Measurements from ENCODE around the gene ASB1.

Gene ASB1

DNA sequence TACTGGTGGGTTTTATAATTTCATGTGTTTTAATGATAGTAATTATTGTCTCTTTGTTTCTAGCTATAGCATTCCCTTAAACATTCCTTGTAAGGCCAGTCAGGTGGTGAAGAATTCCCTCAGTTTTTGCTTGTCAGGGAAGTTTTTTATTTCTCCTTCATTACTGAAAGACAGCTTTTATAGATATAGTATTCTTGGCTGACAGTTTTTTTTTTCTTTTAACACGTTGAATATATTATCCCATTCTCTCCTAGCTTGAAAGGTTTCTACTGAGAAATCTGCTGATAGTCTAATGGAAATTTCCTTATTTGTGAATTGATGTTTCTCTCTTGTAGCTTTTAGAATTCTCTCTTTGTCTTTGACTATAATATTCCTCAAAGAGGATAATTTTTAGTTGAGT is 46.8 kb downstream of the ASB1 start:
- no peak for DNase-seq

DNA sequence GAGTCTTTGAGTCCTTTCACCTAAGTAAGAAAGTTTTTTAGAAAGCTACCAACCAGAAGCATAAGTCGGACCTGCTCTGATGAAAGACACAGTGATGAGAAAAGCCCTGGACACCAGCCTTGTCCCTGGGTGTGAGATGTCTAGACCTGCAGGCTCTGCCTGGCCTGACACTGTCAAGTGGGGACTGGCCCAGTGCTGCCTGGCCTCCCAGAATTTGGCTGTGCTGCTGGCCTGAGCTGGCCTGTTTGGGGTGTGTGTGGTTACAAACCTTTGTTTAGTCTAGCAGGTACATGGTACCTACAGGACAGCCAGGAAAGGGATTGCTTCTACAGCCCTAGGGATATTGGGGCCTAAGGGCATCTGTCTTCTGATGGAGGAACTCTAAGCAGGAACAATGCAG is 48.3 kb downstream of the ASB1 start:
- DNase-seq, result no peak

DNA sequence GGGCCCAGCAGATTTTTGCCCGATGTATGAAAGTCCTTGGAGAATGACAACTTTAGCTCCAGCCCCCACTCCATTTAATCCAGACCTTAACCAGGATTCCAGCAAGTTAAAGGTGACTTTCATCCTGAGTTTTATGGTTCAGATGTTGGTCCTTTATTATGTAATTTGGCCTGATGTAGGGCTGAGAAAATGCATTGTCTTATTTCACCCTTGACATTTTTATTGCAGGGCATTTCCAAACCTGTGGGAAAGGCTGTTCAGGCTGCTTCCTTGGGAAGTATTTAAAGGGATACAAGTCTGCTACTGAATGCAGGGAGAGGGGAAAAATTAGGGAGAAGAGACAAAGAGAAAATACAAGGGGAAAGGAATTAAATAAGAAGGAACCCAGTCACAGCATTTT is 48.8 kb downstream of the ASB1 start:
- DNase-seq, result no peak

GRCh38 chr2:238476258-238476657 is 49.5 kb downstream of the ASB1 start:
- DNase-seq, result no peak

- DNase-seq, result no peak
Observed at GRCh38 chr2:238478216-238478615, 51.5 kb downstream of the ASB1 start.

GRCh38 chr2:238479847-238480246 is 53.1 kb downstream of the ASB1 start:
- no peak for DNase-seq

DNA sequence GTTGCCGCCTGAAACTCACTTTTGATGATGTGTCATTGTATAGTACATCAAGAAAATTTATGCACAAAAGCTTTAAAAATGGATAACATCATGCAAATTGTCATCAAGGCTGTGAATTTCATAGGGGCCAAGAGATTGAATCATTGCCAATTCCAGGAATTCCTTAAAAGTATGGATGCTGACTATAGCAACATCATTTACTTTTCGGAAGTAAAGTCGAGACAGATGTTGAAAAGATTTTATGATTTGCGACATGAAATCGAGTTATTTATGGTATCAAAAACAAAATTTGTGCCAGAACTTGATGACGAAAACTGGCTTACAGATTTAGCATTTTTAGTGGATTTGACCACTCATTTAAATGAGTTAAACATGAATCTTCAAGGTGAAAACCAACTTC is 56.3 kb downstream of the ASB1 start:
- DNase-seq, result no peak

- DNase-seq, result no peak
Observed at GRCh38 chr2:238483656-238484055, 56.9 kb downstream of the ASB1 start.

DNA sequence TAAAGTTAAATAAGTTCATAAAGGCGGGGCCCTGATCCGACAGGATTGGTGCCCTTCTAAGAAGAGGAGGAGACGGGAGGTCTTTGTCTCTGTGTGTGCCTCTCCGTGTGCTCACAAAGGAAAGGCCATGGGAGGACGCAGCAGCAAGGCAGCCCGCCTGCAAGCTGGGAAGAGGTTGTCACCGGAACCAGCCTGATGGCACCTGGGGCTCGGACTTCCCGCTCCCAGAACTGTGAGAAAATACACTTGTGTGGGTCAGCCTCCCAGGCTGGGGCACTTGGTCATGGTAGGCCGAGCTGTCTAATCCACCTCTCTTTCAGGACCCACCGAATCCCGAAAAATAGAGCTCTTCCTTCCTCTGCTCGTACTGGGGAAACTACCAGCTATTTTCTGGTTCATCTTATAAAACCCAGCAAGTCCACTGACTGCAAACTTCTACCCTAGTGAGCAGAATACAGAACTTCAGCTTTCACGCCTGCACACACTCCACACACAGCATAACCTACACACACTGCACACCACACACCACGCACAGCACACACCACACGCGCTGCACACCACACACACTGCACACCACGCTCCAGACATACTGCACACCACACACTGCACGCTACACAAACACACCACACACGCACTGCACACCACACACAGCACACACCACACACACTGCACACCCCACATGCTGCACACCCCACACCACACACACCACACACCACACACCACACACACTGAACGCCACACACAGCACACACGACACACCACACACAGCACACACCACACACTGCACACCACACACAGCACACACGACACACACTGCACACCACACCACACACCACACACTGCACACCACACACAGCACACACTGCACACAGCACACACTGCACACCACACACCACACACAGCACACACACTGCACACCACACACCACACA is 58.1 kb downstream of the ASB1 start:
- DNase-seq, result no peak

GRCh38 chr2:238486123-238486848 is 59.6 kb downstream of the ASB1 start:
- no peak for DNase-seq

GRCh38 chr2:238487134-238487533 is 60.4 kb downstream of the ASB1 start:
- DNase-seq, result no peak

- DNase-seq, result no peak
Observed at GRCh38 chr2:238487652-238488346, 61.1 kb downstream of the ASB1 start.

DNA sequence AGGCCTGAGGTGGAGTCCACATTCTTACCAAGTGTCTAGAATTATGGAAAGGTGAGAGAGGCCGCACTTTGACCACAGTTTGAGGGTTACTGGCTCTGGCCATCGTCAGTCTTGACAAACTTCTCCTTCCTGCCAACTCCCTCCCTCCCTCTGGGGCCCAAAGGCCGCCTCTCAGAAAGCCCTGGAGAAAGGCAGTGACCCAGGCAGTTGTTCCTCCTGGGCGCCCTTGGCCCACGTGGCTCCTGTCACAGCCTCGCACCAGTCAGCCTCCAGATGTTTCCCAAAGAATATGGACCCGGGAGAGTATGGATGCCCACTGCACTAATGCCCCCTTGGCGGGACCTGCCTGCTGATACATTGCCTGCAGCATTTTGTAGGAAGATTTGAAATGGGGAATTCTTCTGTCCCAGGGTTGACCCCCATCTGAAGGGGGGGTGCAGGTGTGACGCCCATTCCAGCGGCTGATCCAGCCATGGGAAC is 61.7 kb downstream of the ASB1 start:
- DNase-seq, result no peak

DNA sequence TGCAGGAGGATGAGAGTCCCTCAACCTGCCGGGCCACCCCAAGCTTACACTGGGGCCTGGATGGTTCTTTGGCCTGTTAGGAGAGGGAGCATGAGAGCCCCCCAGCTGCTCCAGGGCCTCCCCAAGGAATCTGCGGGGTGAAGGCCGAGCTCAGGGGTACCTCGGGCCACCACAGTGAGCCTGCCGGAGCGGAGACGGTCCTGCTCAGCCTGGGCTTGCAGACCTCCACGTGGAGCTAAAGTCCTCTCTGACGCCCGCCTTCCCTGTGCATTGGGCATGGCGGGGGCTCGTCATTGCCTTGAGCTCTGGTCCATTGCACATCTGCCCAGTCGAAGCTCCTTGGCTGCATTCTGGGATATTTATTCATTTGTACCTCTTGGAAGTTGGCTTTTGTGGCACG is 62.7 kb downstream of the ASB1 start:
- DNase-seq, result no peak

GRCh38 chr2:238489896-238490295 is 63.2 kb downstream of the ASB1 start:
- no peak for DNase-seq

GRCh38 chr2:238492840-238493239 is 66.1 kb downstream of the ASB1 start:
- DNase-seq, result no peak

DNA sequence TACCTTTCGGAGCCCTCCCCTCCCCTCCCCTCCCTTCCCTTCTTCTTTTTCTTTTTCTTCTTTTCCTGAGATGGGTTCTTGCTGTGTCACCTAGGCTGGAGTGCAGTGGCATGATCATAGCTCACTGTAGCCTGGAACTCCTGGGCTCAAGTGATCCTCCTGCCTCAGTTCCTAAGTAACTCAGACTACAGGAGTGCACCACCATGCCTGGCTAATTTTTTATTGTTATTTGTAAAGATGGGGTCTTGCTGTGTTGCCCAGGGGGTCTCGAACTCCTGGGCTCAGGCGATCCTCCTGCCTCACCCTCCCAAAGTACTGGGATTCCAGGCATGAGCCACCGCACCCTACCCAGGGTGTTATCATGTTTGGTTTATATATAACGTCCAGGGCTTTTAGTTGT is 66.7 kb downstream of the ASB1 start:
- no peak for DNase-seq

DNA sequence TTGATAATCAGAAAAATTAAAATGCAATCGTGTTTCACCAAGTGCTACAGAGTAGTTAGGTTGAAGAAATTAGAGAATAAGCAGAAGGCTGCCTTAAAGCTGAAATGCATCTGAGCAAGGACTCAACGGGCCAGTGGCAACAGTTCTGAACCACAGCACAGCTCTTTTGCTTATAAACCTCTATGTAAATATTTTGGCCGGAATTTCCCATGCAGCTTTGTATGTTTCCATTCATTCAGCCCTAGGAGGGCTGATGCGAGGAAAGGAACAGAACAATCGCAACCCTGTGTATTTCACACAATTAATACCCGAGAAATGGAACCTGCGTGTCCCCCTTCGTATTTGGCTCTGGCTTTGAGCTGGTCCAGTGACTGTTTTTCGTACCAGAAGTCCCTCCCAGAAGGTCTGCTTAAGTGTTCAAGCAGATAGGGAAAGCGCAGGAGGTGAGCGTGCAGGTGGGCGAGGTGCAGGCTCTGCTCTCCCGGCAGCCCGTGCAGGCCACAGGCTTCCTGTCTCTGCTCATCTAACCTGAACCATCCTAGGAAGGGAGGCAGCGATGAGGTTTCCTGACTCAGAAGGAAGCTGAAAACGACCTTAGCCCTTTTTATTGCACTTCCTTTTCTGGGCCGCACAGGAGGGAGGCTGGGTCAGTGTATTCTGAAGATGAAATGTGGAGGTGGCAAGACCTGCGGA is 67.3 kb downstream of the ASB1 start:
- DNase-seq, result no peak

DNA sequence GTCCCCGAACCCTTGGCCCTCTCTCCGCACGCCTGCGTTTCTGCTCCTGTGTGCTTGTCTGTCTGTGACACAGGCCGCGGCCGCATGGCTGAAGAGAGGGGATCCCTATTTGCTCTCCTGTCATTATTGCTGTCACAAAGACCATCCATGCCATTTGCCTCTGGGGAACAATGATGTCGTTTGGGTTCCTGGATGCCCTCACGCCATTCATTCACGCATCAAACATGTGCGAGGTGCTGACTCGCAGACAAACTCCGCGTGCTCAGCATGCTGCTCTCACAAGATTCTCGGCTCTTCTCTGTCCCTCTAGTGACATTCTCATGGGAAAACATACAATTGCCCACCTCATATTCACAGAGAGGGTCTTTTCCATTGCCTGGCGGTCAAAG is 67.8 kb downstream of the ASB1 start:
- DNase-seq, result no peak

DNA sequence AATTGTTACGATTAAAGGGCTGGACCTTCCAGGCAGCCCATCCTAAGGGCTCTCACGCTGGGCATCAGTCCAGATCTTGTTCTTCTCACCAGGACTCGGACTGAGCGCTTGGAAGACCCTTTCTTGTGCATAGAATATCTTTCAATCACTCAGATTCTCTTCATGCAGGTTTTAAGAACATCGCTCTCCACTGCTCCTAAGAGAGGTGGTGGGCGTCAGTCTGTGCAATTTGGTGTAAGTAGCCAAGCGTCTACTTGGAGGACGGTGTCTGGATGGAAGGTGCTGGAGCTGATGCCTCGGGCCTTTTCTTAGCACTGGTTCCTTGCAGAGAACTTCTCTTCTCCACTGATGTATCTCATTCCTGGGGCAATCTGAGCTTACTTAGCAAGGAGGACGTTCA is 68.7 kb downstream of the ASB1 start:
- DNase-seq, result no peak

- DNase-seq, result no peak
Observed at GRCh38 chr2:238496756-238497609, 70.3 kb downstream of the ASB1 start.

- DNase-seq, result no peak
Observed at GRCh38 chr2:238497610-238498005, 70.9 kb downstream of the ASB1 start.
